DOHH2 (cell line): ENCODE data around the gene PDF.

Experiments
- EZH2phosphoT487 ChIP-seq: fragments of 200-600 bp; sonication (generic); IDR thresholded peaks from 2 replicates; pipeline ENCODE4 v1.6.1; 2017; ENCODE audit warnings: borderline replicate concordance, mild to moderate bottlenecking, antibody characterized with exemption, low read length, moderate library complexity, mixed read lengths
- TF ChIP-seq, protein P1 (sequence below): fragments of 200-600 bp; sonication (generic); IDR thresholded peaks from one replicate; pipeline ENCODE4 v1.5.1; 2014; ENCODE audit warnings: antibody characterized with exemption, mild to moderate bottlenecking, low read depth, low read length; ENCODE audit not compliant: poor library complexity, severe bottlenecking

DNA sequence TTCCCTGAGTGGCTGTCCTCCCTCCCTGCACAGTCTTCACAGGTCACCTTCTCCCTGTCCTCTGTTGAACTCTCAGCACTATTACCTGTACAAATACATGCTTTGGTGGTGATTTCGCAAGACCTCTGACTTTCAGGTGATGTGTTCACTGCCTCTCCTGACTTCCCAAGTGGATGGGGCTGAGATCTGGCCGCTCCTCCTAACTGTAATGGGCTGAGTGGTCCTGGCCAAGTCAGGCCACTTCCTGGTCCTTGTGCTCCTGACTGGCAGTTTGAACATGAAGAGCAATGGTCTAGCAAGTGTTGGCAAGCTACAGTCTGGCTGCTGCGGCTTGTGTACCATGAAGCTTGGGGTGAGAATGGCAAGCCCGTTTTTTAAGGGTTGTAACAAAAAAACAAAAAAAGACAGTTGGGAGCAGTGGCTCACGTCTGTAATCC lies 32.9 kb upstream of the PDF start:
- TF ChIP-seq EZH2phosphoT487, result no peak
- TF ChIP-seq, protein P1, sequence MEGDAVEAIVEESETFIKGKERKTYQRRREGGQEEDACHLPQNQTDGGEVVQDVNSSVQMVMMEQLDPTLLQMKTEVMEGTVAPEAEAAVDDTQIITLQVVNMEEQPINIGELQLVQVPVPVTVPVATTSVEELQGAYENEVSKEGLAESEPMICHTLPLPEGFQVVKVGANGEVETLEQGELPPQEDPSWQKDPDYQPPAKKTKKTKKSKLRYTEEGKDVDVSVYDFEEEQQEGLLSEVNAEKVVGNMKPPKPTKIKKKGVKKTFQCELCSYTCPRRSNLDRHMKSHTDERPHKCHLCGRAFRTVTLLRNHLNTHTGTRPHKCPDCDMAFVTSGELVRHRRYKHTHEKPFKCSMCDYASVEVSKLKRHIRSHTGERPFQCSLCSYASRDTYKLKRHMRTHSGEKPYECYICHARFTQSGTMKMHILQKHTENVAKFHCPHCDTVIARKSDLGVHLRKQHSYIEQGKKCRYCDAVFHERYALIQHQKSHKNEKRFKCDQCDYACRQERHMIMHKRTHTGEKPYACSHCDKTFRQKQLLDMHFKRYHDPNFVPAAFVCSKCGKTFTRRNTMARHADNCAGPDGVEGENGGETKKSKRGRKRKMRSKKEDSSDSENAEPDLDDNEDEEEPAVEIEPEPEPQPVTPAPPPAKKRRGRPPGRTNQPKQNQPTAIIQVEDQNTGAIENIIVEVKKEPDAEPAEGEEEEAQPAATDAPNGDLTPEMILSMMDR, result no peak
